PC-3 (cell line): ENCODE data around the gene CPA3. TPM values are rescaled to one million over a fixed set of nuclear protein-coding genes. Genes with fewer than 3 reads are reported as not detected.
A peak's percentile ranks its signal among the peaks of the same experiment; 100 is the strongest.

ENCODE experiments used
- ATAC-seq: fragments of 200-7000 bp; cut with Tn5 transposase; 2 replicates; pipeline ENCODE4 v1.9.1; 2020; ENCODE audit warnings: mild to moderate bottlenecking, moderate library complexity
- BruUV-seq: library from RNA; stranded (reverse); fragments of 400-500 nt; replicated peaks from 2 replicates; lab custom pipeline; 2021; lab: Mats Ljungman, UMichigan
- CTCF ChIA-PET: fragments of 300-600 bp; sonication (Branson Sonifier 250); formaldehyde crosslinking; loops from one replicate; lab custom pipeline; 2022; ENCODE audit warnings: antibody characterized with exemption; lab: Charles Lee
- POLR2A ChIA-PET: fragments of 300-600 bp; sonication (Branson Sonifier 250); formaldehyde crosslinking; loops from one replicate; lab custom pipeline; 2022; ENCODE audit warnings: antibody characterized with exemption; ENCODE audit not compliant: unreplicated experiment; lab: Charles Lee
- DNase-seq: peaks from one replicate; pipeline ENCODE4 v3.0.0-alpha.2; 2015
- H2AFZ ChIP-seq: fragments of 300-600 bp; sonication (generic); 2 replicates; pipeline ENCODE4 v1.6.0; 2016; ENCODE audit warnings: antibody characterized with exemption, low read length
- H3F3A ChIP-seq: fragments of 300-600 bp; sonication (generic); one replicate; pipeline ENCODE4 v1.6.0; 2017; ENCODE audit warnings: antibody characterized with exemption, low read length, control low read depth, mild to moderate bottlenecking; ENCODE audit not compliant: unreplicated experiment
- H3K27ac ChIP-seq: fragments of 300-600 bp; sonication (generic); 2 replicates; pipeline ENCODE4 v1.5.1; 2016; ENCODE audit warnings: mild to moderate bottlenecking, low read length
- H3K27me3 ChIP-seq: fragments of 300-600 bp; sonication (generic); 2 replicates; pipeline ENCODE4 v1.6.1; 2016; ENCODE audit warnings: low read length, mixed read lengths
- H3K36me3 ChIP-seq: fragments of 300-600 bp; sonication (generic); 2 replicates; pipeline ENCODE4 v1.6.1; 2016; ENCODE audit warnings: low read depth, mixed run types, low read length, mixed read lengths
- H3K4me1 ChIP-seq: fragments of 300-600 bp; sonication (generic); 2 replicates; pipeline ENCODE4 v1.5.1; 2016; ENCODE audit warnings: low read length; ENCODE audit not compliant: insufficient read depth
- H3K4me2 ChIP-seq: fragments of 300-600 bp; sonication (generic); 2 replicates; pipeline ENCODE4 v1.6.0; 2016; ENCODE audit warnings: low read length
- H3K4me3 ChIP-seq: fragments of 300-600 bp; sonication (generic); 2 replicates; pipeline ENCODE4 v1.5.1; 2016; ENCODE audit warnings: mild to moderate bottlenecking, low read length, mixed read lengths
- H3K79me2 ChIP-seq: fragments of 300-600 bp; sonication (generic); 2 replicates; pipeline ENCODE4 v1.6.1; 2017; ENCODE audit warnings: low read length, mixed read lengths
- H3K9ac ChIP-seq: fragments of 300-600 bp; sonication (generic); 2 replicates; pipeline ENCODE4 v1.6.0; 2016; ENCODE audit warnings: mild to moderate bottlenecking, low read length
- H3K9me2 ChIP-seq: fragments of 300-600 bp; sonication (generic); replicated peaks from 2 replicates; pipeline ENCODE4 v1.6.1; 2016; ENCODE audit warnings: mixed run types, low read length, mixed read lengths
- H3K9me3 ChIP-seq: fragments of 300-600 bp; sonication (generic); 2 replicates; pipeline ENCODE4 v1.6.1; 2016; ENCODE audit warnings: low read length, mixed read lengths
- H4K20me1 ChIP-seq: fragments of 300-600 bp; sonication (generic); 2 replicates; pipeline ENCODE4 v1.6.1; 2016; ENCODE audit warnings: low read length, mixed read lengths
- CTCF ChIP-seq: fragments of 300-600 bp; sonication (generic); conservative IDR thresholded peaks from 2 replicates; pipeline ENCODE4 v1.5.1; 2017; ENCODE audit warnings: antibody characterized with exemption, low read depth, mild to moderate bottlenecking, low read length
- EZH2 ChIP-seq: fragments of 300-600 bp; sonication (generic); IDR thresholded peaks from one replicate; pipeline ENCODE4 v1.6.1; 2017; ENCODE audit warnings: antibody characterized with exemption, mild to moderate bottlenecking, low read length; ENCODE audit not compliant: unreplicated experiment
- EZH2phosphoT487 ChIP-seq: fragments of 300-600 bp; sonication (generic); IDR thresholded peaks from 2 replicates; pipeline ENCODE4 v1.6.1; 2018; ENCODE audit warnings: mild to moderate bottlenecking, antibody characterized with exemption, low read length, borderline replicate concordance
- intact Hi-C: fragments of 100-400 bp; cut with micrococcal nuclease; formaldehyde crosslinking; loops from 2 replicates; pipeline ENCODE4 v1.9.0; 2023
- total RNA-seq: library from RNA; depleted of rRNA; stranded (reverse); fragments of >200 nt; gene quantifications from 2 replicates; pipeline ENCODE4 v1.2.3, GENCODE V29; 2014

CPA3 gene
- total RNA-seq, 1 experiment from 2014 or later: not detected

- no peaks in the 10 kb centered on the region for H3K9me2 ChIP-seq
- no peaks in the 10 kb centered on the region for H3K36me3 ChIP-seq
- ATAC-seq: no peak
- no peaks in the 10 kb centered on the region for H3F3A ChIP-seq
- no peaks in the 10 kb centered on the region for H4K20me1 ChIP-seq
- BruUV-seq: no TSS peak
- H3K9me3 ChIP-seq: no peaks in the 10 kb centered on the region
- DNase-seq: no peak
- no peak overlapping the region for H2AFZ ChIP-seq
- no peak overlapping the region for H3K4me2 ChIP-seq
- no peaks in the 10 kb centered on the region for H3K79me2 ChIP-seq
- H3K27ac ChIP-seq: no peak overlapping the region
- H3K27me3 ChIP-seq: peaks cover 39% of the 10 kb centered on the region
- peaks cover 5% of the 10 kb centered on the region; the same call in 1 of the 2 replicates for H3K4me1 ChIP-seq
- H3K4me3 ChIP-seq: no peak overlapping the region
- POLR2A ChIA-PET: no interaction called here
- no peak overlapping the region for H3K9ac ChIP-seq
- no peak for TF ChIP-seq EZH2
- TF ChIP-seq CTCF: no peak
- no peak for TF ChIP-seq EZH2phosphoT487
- intact Hi-C loops: loop anchor here (10.0 kb wide), 1 partner anchor 226 kb away; no protein-coding TSS in a partner anchor
- CTCF ChIA-PET: no interaction called here
Observed at GRCh38 chr3:148940983-148941382, 75.9 kb downstream of the CPA3 start.

- Histone ChIP-seq H3K27ac (no peak overlapping the region), H3K27me3 (peaks cover 28% of the 10 kb centered on the region), H3K4me1 (peaks cover 11% of the 10 kb centered on the region; the same call in 1 of the 2 replicates), H3K79me2 (no peaks in the 10 kb centered on the region), H3K9me2 (no peaks in the 10 kb centered on the region), H2AFZ (no peak overlapping the region), H3K9me3 (no peaks in the 10 kb centered on the region), H3K4me2 (no peak overlapping the region), H3F3A (no peaks in the 10 kb centered on the region), H3K36me3 (no peaks in the 10 kb centered on the region), H3K9ac (no peak overlapping the region), H4K20me1 (no peaks in the 10 kb centered on the region), H3K4me3 (no peak overlapping the region)
- intact Hi-C loops: loop anchor here (1.0 to 10.0 kb wide), 4 partner anchors 19 to 563 kb away; no protein-coding TSS in a partner anchor
- ChIA-PET POLR2A (no interaction called here), CTCF (interaction anchor here (0.9 kb wide), 1 partner anchor 82 kb away, joined by 4 read pairs; no protein-coding TSS in a partner anchor)
- no TSS peak for BruUV-seq
- DNase-seq (peak; percentile 93), ATAC-seq (peak; percentile 83)
- TF ChIP-seq CTCF (peak; percentile 91), EZH2 (no peak), EZH2phosphoT487 (no peak)
Observed at GRCh38 chr3:148943506-148944205, 78.6 kb downstream of the CPA3 start.

GRCh38 chr3:148945116-148945515 lies 80.0 kb downstream of the CPA3 start:
- Histone ChIP-seq H3K27ac (no peak overlapping the region), H4K20me1 (no peaks in the 10 kb centered on the region), H3F3A (no peaks in the 10 kb centered on the region), H3K4me1 (peaks cover 11% of the 10 kb centered on the region; the same call in 1 of the 2 replicates), H3K9me2 (no peaks in the 10 kb centered on the region), H3K4me2 (no peak overlapping the region), H2AFZ (no peak overlapping the region), H3K9me3 (no peaks in the 10 kb centered on the region), H3K27me3 (peaks cover 13% of the 10 kb centered on the region; the same call in 1 of the 2 replicates), H3K79me2 (no peaks in the 10 kb centered on the region), H3K36me3 (no peaks in the 10 kb centered on the region), H3K4me3 (no peak overlapping the region), H3K9ac (no peak overlapping the region)
- TF ChIP-seq EZH2 (no peak), CTCF (no peak), EZH2phosphoT487 (no peak)
- DNase-seq (no peak), ATAC-seq (no peak)
- CTCF ChIA-PET: no interaction called here
- intact Hi-C loops: loop anchor here (10.0 kb wide), 1 partner anchor 230 kb away; no protein-coding TSS in a partner anchor
- POLR2A ChIA-PET: no interaction called here
- BruUV-seq: no TSS peak
